Hematopoietic multipotent progenitor cell treated with erythropoietin and hydrocortisone succinate and interleukin-3 and kit ligand, for 17 days (in vitro differentiated cells): ENCODE data around the gene TMEM50B.
"Not testable (repeated sequence)": the region's sequence is repeated elsewhere in the genome, so short reads cannot be mapped to it uniquely, and the experiment has no call there.

ENCODE experiments used
- DNase-seq: peaks from one replicate; pipeline ENCODE4 v3.0.0-alpha.2; 2015; ENCODE audit warnings: low spot score

The TMEM50B gene

GRCh38 chr21:33479679-33480480 is at the start of gene TMEM50B:
TSS of gene TMEM50B (minus strand) at chr21:33479974. CDS start at chr21:33468885, 11,089 bp downstream.
- peak; percentile 95 for DNase-seq

- DNase-seq: peak; percentile 58
Observed at GRCh38 chr21:33522953-33523349, 43.2 kb upstream of the TMEM50B start.

GRCh38 chr21:33522297-33522952 is 42.7 kb upstream of the TMEM50B start:
- DNase-seq: no peak

GRCh38 chr21:33518899-33519298 is 39.1 kb upstream of the TMEM50B start:
- DNase-seq: no peak

GRCh38 chr21:33514229-33514628 is 34.5 kb upstream of the TMEM50B start:
- no peak for DNase-seq

GRCh38 chr21:33512481-33512880 is 32.7 kb upstream of the TMEM50B start:
- DNase-seq: no peak

GRCh38 chr21:33511639-33512038 is 31.9 kb upstream of the TMEM50B start:
- no peak for DNase-seq

GRCh38 chr21:33510826-33511225 is 31.1 kb upstream of the TMEM50B start:
- DNase-seq: peak; percentile 77

GRCh38 chr21:33507003-33507402 is 27.2 kb upstream of the TMEM50B start:
- DNase-seq: not testable (repeated sequence)

GRCh38 chr21:33505833-33506232 is 26.1 kb upstream of the TMEM50B start:
- no peak for DNase-seq

- no peak for DNase-seq
Observed at GRCh38 chr21:33496345-33496744, 16.6 kb upstream of the TMEM50B start.

GRCh38 chr21:33495743-33496142 is 16.0 kb upstream of the TMEM50B start:
- no peak for DNase-seq

GRCh38 chr21:33493756-33494155 is 14.0 kb upstream of the TMEM50B start:
- DNase-seq: no peak

- DNase-seq: no peak
Observed at GRCh38 chr21:33492571-33492970, 12.8 kb upstream of the TMEM50B start.

- peak; percentile 92 for DNase-seq
Observed at GRCh38 chr21:33491373-33492102, 11.8 kb upstream of the TMEM50B start, which contains the start of gene DNAJC28. TSS of gene DNAJC28 (minus strand) at chr21:33491716. CDS start at chr21:33489393, 2,323 bp downstream.

GRCh38 chr21:33490991-33491372 is 11.2 kb upstream of the TMEM50B start:
- no peak for DNase-seq

GRCh38 chr21:33488936-33489335 is 9.2 kb upstream of the TMEM50B start:
- no peak for DNase-seq

- DNase-seq: no peak
Observed at GRCh38 chr21:33487996-33488395, 8.2 kb upstream of the TMEM50B start.

GRCh38 chr21:33481314-33481943 is 1.7 kb upstream of the TMEM50B start:
- DNase-seq: no peak

GRCh38 chr21:33480481-33481103 is 818 bp upstream of the TMEM50B start:
- DNase-seq: no peak

GRCh38 chr21:33478935-33479678 is 667 bp downstream of the TMEM50B start:
- no peak for DNase-seq
